Subcutaneous abdominal adipose tissue (tissue), 5 donors: ENCODE data around the gene SPOP.
A peak's percentile ranks its signal among the peaks of the same experiment; 100 is the strongest.
"Not testable (repeated sequence)": the region's sequence is repeated elsewhere in the genome, so short reads cannot be mapped to it uniquely, and the experiment has no call there.

Experiments
- H3K27ac ChIP-seq: one replicate; pipeline ENCODE4 v1.7.0; 2013; ENCODE audit warnings: low read depth, mild to moderate bottlenecking, inconsistent platforms, low read length, moderate library complexity
- H3K27me3 ChIP-seq, 5 donors: one replicate each; pipeline ENCODE4 v1.7.0; 2013; ENCODE audit warnings: low read length in 5 of 5, inconsistent platforms in 1 of 5; ENCODE audit not compliant: control insufficient read depth in 5 of 5, insufficient read depth in 4 of 5
- H3K36me3 ChIP-seq, 5 donors: one replicate each; pipeline ENCODE4 v1.7.0; 2013; ENCODE audit warnings: low read length in 5 of 5; ENCODE audit not compliant: control insufficient read depth in 5 of 5, insufficient read depth in 5 of 5
- H3K4me1 ChIP-seq, 5 donors: one replicate each; pipeline ENCODE4 v1.7.0; 2013; ENCODE audit warnings: low read length in 5 of 5, mild to moderate bottlenecking in 3 of 5, moderate library complexity in 1 of 5; ENCODE audit not compliant: control insufficient read depth in 5 of 5, insufficient read depth in 5 of 5
- H3K4me3 ChIP-seq, 5 donors: one replicate each; pipeline ENCODE4 v1.7.0; 2013; ENCODE audit warnings: low read length in 5 of 5, low read depth in 1 of 5
- H3K9ac ChIP-seq, 5 donors: one replicate each; pipeline ENCODE4 v1.7.0; 2013; ENCODE audit warnings: low read length in 5 of 5, mild to moderate bottlenecking in 4 of 5, moderate library complexity in 3 of 5
- H3K9me3 ChIP-seq, 5 donors: one replicate each; pipeline ENCODE4 v1.7.0; 2013; ENCODE audit warnings: low read length in 5 of 5; ENCODE audit not compliant: control insufficient read depth in 5 of 5
- donor health status: healthy.
- donor health status: healthy.
- donor health status: healthy.
- donor health status: healthy.
- donor health status: healthy.

SPOP gene

GRCh38 chr17:49664706-49665211 lies 13.1 kb downstream of the SPOP start:
- H3K36me3 ChIP-seq = peaks cover 0 to 8% (median 0%) of the 10 kb centered on the region in 5 donors
- H3K27me3 ChIP-seq = no peaks in the 10 kb centered on the region
- no peak overlapping the region for H3K27ac ChIP-seq
- peaks cover 0 to 3% (median under 1%) of the 10 kb centered on the region in 5 donors for H3K4me1 ChIP-seq
- no peak overlapping the region for H3K4me3 ChIP-seq
- no peaks in the 10 kb centered on the region for H3K9me3 ChIP-seq
- no peak overlapping the region for H3K9ac ChIP-seq

DNA sequence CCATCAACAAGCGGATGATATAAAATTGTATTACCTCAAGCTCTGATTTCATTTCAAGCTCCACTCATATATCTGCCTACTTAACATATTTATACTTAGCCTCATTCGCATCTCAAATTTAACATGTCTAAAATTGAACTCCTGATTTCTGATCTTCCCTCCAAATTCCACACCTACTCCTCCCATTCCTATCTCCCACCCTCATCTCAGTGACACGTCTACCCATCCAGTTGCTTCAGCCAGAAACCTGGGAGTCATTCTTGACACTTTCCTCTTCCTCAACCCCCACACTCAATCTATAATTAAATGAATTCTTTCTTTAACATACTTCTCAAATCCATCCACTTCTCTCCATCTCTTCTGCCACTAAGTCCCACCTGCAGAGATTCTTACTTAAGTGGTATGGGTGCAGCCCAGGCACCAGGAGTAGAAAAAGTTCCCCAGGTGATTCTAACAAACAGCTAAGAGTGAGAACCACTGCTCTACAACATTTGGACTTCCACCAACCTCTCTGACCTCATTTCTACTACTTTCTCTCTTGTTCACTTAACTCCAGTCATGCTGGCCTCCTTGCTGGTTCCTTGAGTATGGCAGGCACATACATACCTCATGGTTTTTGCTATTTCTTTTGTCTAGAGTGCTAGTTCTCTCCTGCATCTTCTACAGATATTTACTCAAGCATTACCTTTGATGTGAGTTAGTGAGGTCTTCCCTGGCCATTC lies 18.1 kb downstream of the SPOP start:
- Histone ChIP-seq H3K9me3 (no peaks in the 10 kb centered on the region), H3K27ac (no peak overlapping the region), H3K9ac (no peak overlapping the region), H3K36me3 (peaks cover 0 to 6% (median 4%) of the 10 kb centered on the region in 5 donors), H3K4me3 (no peak overlapping the region), H3K4me1 (peaks cover 0 to 6% (median 0%) of the 10 kb centered on the region in 5 donors), H3K27me3 (no peaks in the 10 kb centered on the region)

GRCh38 chr17:49656247-49656646 lies 21.6 kb downstream of the SPOP start:
- H3K9ac ChIP-seq = no peak overlapping the region
- H3K4me1 ChIP-seq = peaks cover 0 to 6% (median 2%) of the 10 kb centered on the region in 5 donors
- H3K27ac ChIP-seq = no peak overlapping the region
- H3K9me3 ChIP-seq = no peaks in the 10 kb centered on the region
- H3K36me3 ChIP-seq = peaks cover 0 to 5% (median 0%) of the 10 kb centered on the region in 5 donors
- no peaks in the 10 kb centered on the region for H3K27me3 ChIP-seq
- no peak overlapping the region for H3K4me3 ChIP-seq

- Histone ChIP-seq H3K4me3 (no peak overlapping the region), H3K4me1 (peaks cover 0 to 14% (median 5%) of the 10 kb centered on the region in 5 donors), H3K27ac (no peak overlapping the region), H3K27me3 (no peaks in the 10 kb centered on the region), H3K9ac (no peak overlapping the region), H3K9me3 (no peaks in the 10 kb centered on the region), H3K36me3 (no peaks in the 10 kb centered on the region)
Observed at GRCh38 chr17:49647256-49647585, 30.7 kb downstream of the SPOP start.

DNA sequence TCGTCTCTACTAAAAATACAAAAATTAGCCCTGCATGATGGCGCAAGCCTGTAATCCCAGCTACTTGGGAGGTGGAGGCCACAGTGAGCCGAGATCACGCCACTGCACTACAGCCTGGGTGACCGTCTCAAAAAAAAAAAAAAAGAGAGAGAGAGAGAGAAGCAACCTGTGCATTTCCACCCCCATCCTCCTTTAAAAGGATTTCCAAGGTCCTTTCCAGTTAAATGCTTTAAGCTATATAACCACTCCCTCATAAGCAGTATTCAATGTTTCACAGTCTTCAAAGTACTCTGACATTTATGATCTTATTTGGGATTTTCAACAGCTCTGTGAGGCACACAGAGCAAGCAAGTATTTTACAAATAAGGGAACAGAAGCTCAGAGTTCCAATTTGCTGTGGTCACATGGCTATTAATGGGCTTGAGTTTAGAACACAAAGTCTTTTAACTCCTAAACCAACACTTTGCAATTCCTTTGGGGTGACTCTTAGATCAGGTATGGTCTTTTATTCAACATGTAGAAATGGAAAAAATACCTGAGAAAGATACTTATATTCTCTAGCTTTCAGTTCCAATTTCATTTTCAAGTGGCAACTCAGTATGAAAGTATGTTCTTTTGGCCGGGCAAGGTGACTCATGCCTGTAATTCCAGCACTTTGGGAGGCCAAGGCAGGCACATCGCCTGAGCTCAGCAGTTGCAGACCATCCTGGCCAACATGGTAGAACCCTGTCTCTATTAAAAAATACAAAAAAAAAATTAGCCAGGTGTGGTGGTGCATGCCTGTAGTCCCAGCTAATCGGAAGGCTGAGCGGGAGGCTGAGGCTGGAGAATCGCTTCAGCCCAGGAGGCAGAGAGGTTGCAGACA lies 31.3 kb downstream of the SPOP start:
- H3K4me3 ChIP-seq = no peak overlapping the region
- H3K9ac ChIP-seq = no peak overlapping the region
- no peaks in the 10 kb centered on the region for H3K36me3 ChIP-seq
- no peaks in the 10 kb centered on the region for H3K9me3 ChIP-seq
- H3K27me3 ChIP-seq = no peaks in the 10 kb centered on the region
- peak overlapping the region; percentile 69 for H3K27ac ChIP-seq
- H3K4me1 ChIP-seq = peaks cover 0 to 14% (median 5%) of the 10 kb centered on the region in 5 donors

DNA sequence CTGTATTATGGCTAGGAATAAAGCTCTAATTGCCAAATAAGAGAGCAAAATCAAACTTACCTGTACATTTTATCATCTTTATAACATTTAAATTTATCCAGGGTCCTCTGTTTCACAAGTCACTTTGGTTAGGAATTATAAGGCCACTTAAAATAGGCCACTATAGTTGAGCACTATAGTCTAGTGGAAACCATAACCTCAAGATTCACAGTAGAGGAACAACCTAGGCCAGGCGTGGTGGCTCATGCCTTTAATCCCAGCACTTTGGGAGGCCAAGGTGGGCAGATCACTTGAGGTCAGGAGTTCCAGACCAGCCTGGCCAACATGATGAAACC lies 31.9 kb downstream of the SPOP start:
- H3K27me3 ChIP-seq, H3K4me3 ChIP-seq, H3K36me3 ChIP-seq, H3K9me3 ChIP-seq, H3K9ac ChIP-seq: not testable (repeated sequence)
- Histone ChIP-seq H3K4me1 (peaks cover 0 to 14% (median 5%) of the 10 kb centered on the region in 5 donors), H3K27ac (peak overlapping the region; percentile 69)

GRCh38 chr17:49645654-49646053 lies 32.2 kb downstream of the SPOP start:
- Histone ChIP-seq H3K27me3 (no peaks in the 10 kb centered on the region), H3K4me3 (no peak overlapping the region), H3K9ac (no peak overlapping the region), H3K4me1 (peaks cover 0 to 14% (median 5%) of the 10 kb centered on the region in 5 donors), H3K36me3 (no peaks in the 10 kb centered on the region), H3K27ac (peak overlapping the region; percentile 69), H3K9me3 (no peaks in the 10 kb centered on the region)

GRCh38 chr17:49640556-49640955 lies 37.3 kb downstream of the SPOP start:
- Histone ChIP-seq H3K9ac (no peak overlapping the region), H3K36me3 (no peaks in the 10 kb centered on the region), H3K9me3 (no peaks in the 10 kb centered on the region), H3K4me1 (peaks cover 0 to 2% (median 0%) of the 10 kb centered on the region in 5 donors), H3K27ac (no peak overlapping the region), H3K27me3 (no peaks in the 10 kb centered on the region), H3K4me3 (no peak overlapping the region)

- Histone ChIP-seq H3K9me3 (no peaks in the 10 kb centered on the region), H3K27ac (no peak overlapping the region), H3K9ac (no peak overlapping the region), H3K27me3 (no peaks in the 10 kb centered on the region), H3K4me1 (peaks cover 0 to 17% (median 13%) of the 10 kb centered on the region in 5 donors), H3K4me3 (no peak overlapping the region), H3K36me3 (no peaks in the 10 kb centered on the region)
Observed at GRCh38 chr17:49638818-49639217, 39.1 kb downstream of the SPOP start.

- no peaks in the 10 kb centered on the region for H3K27me3 ChIP-seq
- H3K9ac ChIP-seq = no peak overlapping the region
- no peaks in the 10 kb centered on the region for H3K9me3 ChIP-seq
- no peaks in the 10 kb centered on the region for H3K36me3 ChIP-seq
- H3K27ac ChIP-seq = no peak overlapping the region
- no peak overlapping the region for H3K4me3 ChIP-seq
- peaks cover 2 to 28% (median 23%) of the 10 kb centered on the region in 5 donors for H3K4me1 ChIP-seq
Observed at GRCh38 chr17:49637739-49638138, 40.2 kb downstream of the SPOP start.
